Activated naive CD4-positive, alpha-beta T cell treated with anti-CD3 and anti-CD28 coated beads for 36 hours (primary cell): ENCODE data around the gene ADGRL1. TPM values are rescaled to one million over a fixed set of nuclear protein-coding genes. Genes with fewer than 3 reads are reported as not detected.
A peak's percentile ranks its signal among the peaks of the same experiment; 100 is the strongest.
"Not testable (repeated sequence)": the region's sequence is repeated elsewhere in the genome, so short reads cannot be mapped to it uniquely, and the experiment has no call there.

Source experiments
- CTCF ChIA-PET: fragments of 350-600 bp; sonication (Branson Sonifier 250); formaldehyde crosslinking; loops from one replicate; lab custom pipeline; 2021; ENCODE audit warnings: antibody characterized with exemption; lab: Charles Lee
- DNase-seq: peaks from one replicate; pipeline ENCODE4 v3.0.0-alpha.2; 2020
- H3K27ac Mint-ChIP-seq: one replicate; pipeline ENCODE4 v1.8.0; 2021; ENCODE audit warnings: mild to moderate bottlenecking, mixed read lengths
- H3K27me3 Mint-ChIP-seq: one replicate; pipeline ENCODE4 v1.8.0; 2021; ENCODE audit warnings: low read depth, mixed read lengths
- H3K36me3 Mint-ChIP-seq: one replicate; pipeline ENCODE4 v1.8.0; 2021; ENCODE audit warnings: low read depth, mixed read lengths
- H3K4me1 Mint-ChIP-seq: one replicate; pipeline ENCODE4 v1.8.0; 2021; ENCODE audit warnings: low read depth, mixed read lengths
- H3K4me3 Mint-ChIP-seq: one replicate; pipeline ENCODE4 v1.8.0; 2021; ENCODE audit warnings: mild to moderate bottlenecking, moderate library complexity, mixed read lengths
- H3K9me3 Mint-ChIP-seq: one replicate; pipeline ENCODE4 v1.8.0; 2021; ENCODE audit warnings: mixed read lengths
- intact Hi-C: fragments of 100-400 bp; cut with micrococcal nuclease; formaldehyde crosslinking; loops from one replicate; pipeline ENCODE4 v1.15.1; 2023
- total RNA-seq, 2 experiments: library from RNA; stranded (reverse); gene quantifications; one replicate each; pipeline ENCODE4 v1.2.3, GENCODE V29; 2021

The ADGRL1 gene
- total RNA-seq, 2 experiments from 2014 or later = 13.5 to 14.6 TPM

- Mint-ChIP-seq H3K4me3 (no peak overlapping the region), H3K27me3 (no peaks in the 10 kb centered on the region), H3K27ac (peak overlapping the region; percentile 24), H3K36me3 (peaks cover 4% of the 10 kb centered on the region), H3K9me3 (no peaks in the 10 kb centered on the region), H3K4me1 (peaks cover 40% of the 10 kb centered on the region)
- DNase-seq = no peak
- intact Hi-C loops = no loop called here
- CTCF ChIA-PET = interaction anchor here (0.6 to 2.1 kb wide), 2 partner anchors 14 to 197 kb away, joined by 3 to 13 read pairs; partner anchors contain the start of gene ASF1B
These were observed 55.0 kb downstream of the ADGRL1 start for GRCh38 chr19:14150770-14151661.

GRCh38 chr19:14150041-14150769 lies 55.8 kb downstream of the ADGRL1 start:
- H3K27ac Mint-ChIP-seq = peak overlapping the region; percentile 93
- CTCF ChIA-PET = interaction anchor here (2.1 kb wide), 1 partner anchor 13 kb away, joined by 13 read pairs; the partner anchor contains the start of gene ASF1B
- H3K9me3 Mint-ChIP-seq = no peaks in the 10 kb centered on the region
- H3K27me3 Mint-ChIP-seq = no peaks in the 10 kb centered on the region
- DNase-seq = no peak
- intact Hi-C loops = no loop called here
- peaks cover 4% of the 10 kb centered on the region for H3K36me3 Mint-ChIP-seq
- H3K4me3 Mint-ChIP-seq = peak overlapping the region; percentile 71
- H3K4me1 Mint-ChIP-seq = peaks cover 48% of the 10 kb centered on the region

- peaks cover 4% of the 10 kb centered on the region for H3K36me3 Mint-ChIP-seq
- peak overlapping the region; percentile 71 for H3K4me3 Mint-ChIP-seq
- peak; percentile 67 for DNase-seq
- intact Hi-C loops = loop anchor here (1.0 kb wide), 1 partner anchor 12 kb away; no protein-coding TSS in a partner anchor
- CTCF ChIA-PET = interaction anchor here (2.1 kb wide), 1 partner anchor 12 kb away, joined by 13 read pairs; the partner anchor contains the start of gene ASF1B
- H3K27me3 Mint-ChIP-seq = no peaks in the 10 kb centered on the region
- peaks cover 49% of the 10 kb centered on the region for H3K4me1 Mint-ChIP-seq
- no peaks in the 10 kb centered on the region for H3K9me3 Mint-ChIP-seq
- peak overlapping the region; percentile 93 for H3K27ac Mint-ChIP-seq
These were observed 56.4 kb downstream of the ADGRL1 start for GRCh38 chr19:14149509-14149994.

- Mint-ChIP-seq H3K27ac (peak overlapping the region; percentile 93), H3K4me3 (peak overlapping the region; percentile 71), H3K4me1 (peaks cover 49% of the 10 kb centered on the region), H3K9me3 (no peaks in the 10 kb centered on the region), H3K36me3 (peaks cover 4% of the 10 kb centered on the region), H3K27me3 (no peaks in the 10 kb centered on the region)
- CTCF ChIA-PET = interaction anchor here (0.6 to 2.1 kb wide), 5 partner anchors 9 to 222 kb away, joined by 4 to 13 read pairs (median 7); partner anchors contain the start of gene ASF1B
- intact Hi-C loops = loop anchor here (1.0 kb wide), 2 partner anchors 12 to 47 kb away; no protein-coding TSS in a partner anchor
- no peak for DNase-seq
These were observed 57.1 kb downstream of the ADGRL1 start for GRCh38 chr19:14148751-14149410.

GRCh38 chr19:14147797-14148605 lies 58.0 kb downstream of the ADGRL1 start:
- peak overlapping the region; percentile 93 for H3K27ac Mint-ChIP-seq
- H3K27me3 Mint-ChIP-seq = no peaks in the 10 kb centered on the region
- intact Hi-C loops = loop anchor here (1.0 kb wide), 1 partner anchor 48 kb away; no protein-coding TSS in a partner anchor
- peak; percentile 69 for DNase-seq
- peak overlapping the region; percentile 12 for H3K4me3 Mint-ChIP-seq
- H3K4me1 Mint-ChIP-seq = peaks cover 48% of the 10 kb centered on the region
- no peaks in the 10 kb centered on the region for H3K9me3 Mint-ChIP-seq
- CTCF ChIA-PET = interaction anchor here (0.6 to 1.4 kb wide), 5 partner anchors 8 to 222 kb away, joined by 4 to 9 read pairs (median 4); no protein-coding TSS in a partner anchor
- peaks cover 2% of the 10 kb centered on the region for H3K36me3 Mint-ChIP-seq

- intact Hi-C loops = no loop called here
- H3K9me3 Mint-ChIP-seq = no peaks in the 10 kb centered on the region
- no peaks in the 10 kb centered on the region for H3K27me3 Mint-ChIP-seq
- DNase-seq = no peak
- no peak overlapping the region for H3K4me3 Mint-ChIP-seq
- peaks cover 52% of the 10 kb centered on the region for H3K4me1 Mint-ChIP-seq
- H3K36me3 Mint-ChIP-seq = no peaks in the 10 kb centered on the region
- CTCF ChIA-PET = interaction anchor here (0.6 to 1.2 kb wide), 2 partner anchors 11 to 114 kb away, joined by 4 read pairs; partner anchors contain the start of gene ASF1B
- no peak overlapping the region for H3K27ac Mint-ChIP-seq
These were observed 59.2 kb downstream of the ADGRL1 start for GRCh38 chr19:14146789-14147216.

- CTCF ChIA-PET = interaction anchor here (0.9 to 1.3 kb wide), 3 partner anchors 9 to 72 kb away, joined by 3 to 4 read pairs (median 3); partner anchors contain the start of gene ASF1B
- H3K27ac Mint-ChIP-seq, H3K27me3 Mint-ChIP-seq, H3K36me3 Mint-ChIP-seq, H3K4me3 Mint-ChIP-seq, intact Hi-C loops, DNase-seq, H3K9me3 Mint-ChIP-seq: not testable (repeated sequence)
- H3K4me1 Mint-ChIP-seq = peaks cover 57% of the 10 kb centered on the region
These were observed 59.8 kb downstream of the ADGRL1 start for GRCh38 chr19:14146169-14146568.

GRCh38 chr19:14145381-14145780 lies 60.6 kb downstream of the ADGRL1 start:
- intact Hi-C loops = no loop called here
- H3K27ac Mint-ChIP-seq = no peak overlapping the region
- CTCF ChIA-PET = interaction anchor here (0.9 to 1.3 kb wide), 3 partner anchors 8 to 72 kb away, joined by 3 to 4 read pairs (median 3); partner anchors contain the start of gene ASF1B
- no peak for DNase-seq
- no peaks in the 10 kb centered on the region for H3K27me3 Mint-ChIP-seq
- H3K9me3 Mint-ChIP-seq = no peaks in the 10 kb centered on the region
- H3K4me1 Mint-ChIP-seq = peaks cover 61% of the 10 kb centered on the region
- H3K4me3 Mint-ChIP-seq = no peak overlapping the region
- peaks cover 2% of the 10 kb centered on the region for H3K36me3 Mint-ChIP-seq

- intact Hi-C loops = no loop called here
- H3K36me3 Mint-ChIP-seq = peaks cover 7% of the 10 kb centered on the region
- H3K4me1 Mint-ChIP-seq = peaks cover 54% of the 10 kb centered on the region
- H3K4me3 Mint-ChIP-seq = no peak overlapping the region
- no peaks in the 10 kb centered on the region for H3K27me3 Mint-ChIP-seq
- H3K9me3 Mint-ChIP-seq = no peaks in the 10 kb centered on the region
- CTCF ChIA-PET = interaction anchor here (0.6 to 1.1 kb wide), 2 partner anchors 57 to 206 kb away, joined by 3 read pairs; no protein-coding TSS in a partner anchor
- no peak overlapping the region for H3K27ac Mint-ChIP-seq
- DNase-seq = no peak
These were observed 63.4 kb downstream of the ADGRL1 start for GRCh38 chr19:14142262-14143190.

- Mint-ChIP-seq H3K27ac (no peak overlapping the region), H3K36me3 (peaks cover 9% of the 10 kb centered on the region), H3K27me3 (no peaks in the 10 kb centered on the region), H3K4me1 (peaks cover 43% of the 10 kb centered on the region), H3K9me3 (no peaks in the 10 kb centered on the region), H3K4me3 (no peak overlapping the region)
- DNase-seq = no peak
- CTCF ChIA-PET = interaction anchor here (2.7 kb wide), 1 partner anchor 207 kb away, joined by 15 read pairs; no protein-coding TSS in a partner anchor
- intact Hi-C loops = no loop called here
These were observed 64.9 kb downstream of the ADGRL1 start for GRCh38 chr19:14141041-14141440.
